Stimulated activated CD4-positive, alpha-beta T cell treated with anti-CD3 and anti-CD28 coated beads, Interleukin-4, amount 100 ng/mL, for 48 hours (primary cell): ENCODE measurements around the gene LRBA.
"Not testable (repeated sequence)": the region's sequence is repeated elsewhere in the genome, so short reads cannot be mapped to it uniquely, and the experiment has no call there.

Experiments used
- DNase-seq, 2 donors: peaks; one replicate each; pipeline ENCODE4 v3.0.0-alpha.2; 2020; ENCODE audit warnings: low read depth in 2 of 2

Gene LRBA

GRCh38 chr4:150421612-150422011 lies 593.5 kb downstream of the LRBA start:
- DNase-seq, result no peak

DNA sequence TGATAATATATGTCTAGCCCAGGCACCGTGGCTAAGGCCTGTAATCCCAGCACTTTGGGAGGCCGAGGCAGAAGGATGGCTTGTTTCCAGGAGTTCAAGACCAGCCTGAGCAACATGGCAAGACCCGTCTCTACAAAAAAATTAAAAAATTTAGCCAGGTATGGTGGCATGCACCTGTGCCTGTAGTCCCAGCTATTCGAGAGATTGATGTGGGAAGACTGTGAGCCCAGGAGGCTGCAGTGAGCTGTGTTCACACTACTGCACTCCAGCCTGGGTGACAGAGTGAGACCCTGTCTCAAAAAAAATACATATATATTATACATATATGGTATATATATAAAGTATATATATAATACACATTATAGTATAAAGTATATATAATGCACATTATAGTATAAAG lies 595.1 kb downstream of the LRBA start:
- no peak for DNase-seq

DNA sequence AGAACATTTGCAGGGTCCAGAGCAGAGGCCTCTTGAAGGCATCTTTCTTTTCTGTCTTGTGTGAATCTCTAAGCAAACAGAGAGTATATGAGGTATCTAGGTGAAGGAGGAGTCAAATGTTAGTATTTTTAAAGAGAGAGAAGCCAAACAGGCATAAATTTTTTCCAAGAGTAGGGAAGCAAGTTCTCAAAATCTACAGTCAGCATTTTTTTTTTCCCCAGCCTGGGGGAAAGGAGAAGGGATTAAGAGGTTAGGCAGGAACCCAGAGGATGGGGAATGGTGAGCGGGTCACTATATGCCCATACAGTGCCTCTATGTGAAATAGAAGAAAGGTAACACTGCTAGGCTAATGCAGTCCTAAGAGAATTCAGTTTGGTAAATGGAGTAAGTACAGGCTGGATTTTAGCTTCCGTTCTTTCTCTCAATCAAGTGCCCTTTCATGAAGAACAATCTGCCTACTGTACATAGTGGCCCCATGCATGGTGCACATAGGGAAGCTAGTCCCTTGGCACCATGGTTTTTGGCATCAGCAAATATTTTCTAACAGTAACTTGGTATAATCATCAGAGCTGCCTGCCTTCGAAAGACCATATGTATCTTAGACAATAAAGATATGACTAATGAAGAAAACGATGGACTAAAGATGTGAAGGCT lies 596.2 kb downstream of the LRBA start:
- no peak for DNase-seq

DNA sequence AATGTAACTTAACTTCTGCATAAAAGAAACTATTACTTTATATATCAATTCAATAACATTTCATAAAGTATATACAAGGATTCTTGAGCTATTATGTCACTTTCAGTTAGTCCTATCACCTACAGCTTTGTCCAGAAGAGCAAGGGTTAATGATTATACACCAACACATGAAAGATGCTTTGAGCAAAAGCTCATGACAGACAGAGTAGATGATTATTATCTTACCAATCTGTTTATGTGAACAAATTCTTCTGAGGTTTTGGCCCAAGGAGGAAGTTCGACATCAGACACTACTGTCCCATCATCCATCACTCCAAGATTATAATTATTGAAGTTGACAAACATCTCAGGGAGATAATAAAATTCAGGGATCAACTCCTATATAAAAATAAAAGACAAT lies 599.9 kb downstream of the LRBA start:
- DNase-seq, result no peak

DNA sequence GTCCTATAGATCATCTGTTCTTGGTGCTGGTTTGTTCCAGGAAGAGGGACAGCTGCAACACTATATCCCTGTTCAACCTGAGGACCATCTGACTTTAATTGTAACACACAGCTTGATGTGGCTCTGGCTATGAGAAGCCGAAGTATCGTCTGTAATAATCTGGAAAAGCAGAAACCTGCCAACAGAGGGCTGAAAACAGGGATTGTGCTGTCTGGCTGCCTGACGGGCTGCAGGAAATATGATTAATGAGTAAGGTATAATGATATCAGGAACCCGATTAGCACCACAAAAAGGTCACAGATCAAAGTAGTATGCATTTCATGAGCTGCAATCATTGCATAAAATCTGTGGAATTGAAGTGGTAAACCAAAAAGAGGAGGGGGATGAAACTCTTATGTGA lies 603.6 kb downstream of the LRBA start:
- DNase-seq, result no peak

GRCh38 chr4:150402871-150403272 lies 612.2 kb downstream of the LRBA start:
- DNase-seq, result peak in 1 of 2 donors; percentile 4

DNA sequence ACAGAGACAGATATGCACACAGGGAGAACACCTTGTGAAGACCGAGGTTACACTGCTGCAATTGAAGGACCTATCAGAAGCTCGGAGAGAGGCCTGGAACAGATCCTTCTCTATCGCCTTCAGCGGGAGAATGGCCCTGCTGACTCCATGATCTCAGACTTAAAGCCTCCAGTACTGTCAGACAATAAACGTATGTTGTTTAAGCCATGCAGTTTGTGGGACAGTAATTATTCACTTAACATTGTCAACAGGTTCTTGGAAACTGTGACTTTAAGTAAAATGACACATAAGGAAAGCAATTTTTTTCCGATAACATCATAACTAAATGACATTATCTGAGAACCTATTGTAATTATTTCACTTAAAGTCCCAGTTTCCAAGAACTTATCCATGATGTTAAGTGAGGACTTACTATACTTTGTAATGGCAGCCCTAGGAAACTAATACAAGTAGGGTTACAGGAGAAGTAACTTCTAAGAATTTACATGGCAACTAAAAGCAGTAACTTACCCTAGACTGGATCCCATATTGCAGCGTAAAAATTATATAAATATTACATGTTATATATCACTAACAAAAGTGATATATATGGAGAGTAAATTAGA lies 613.9 kb downstream of the LRBA start:
- no peak for DNase-seq

GRCh38 chr4:150395872-150396271 lies 619.2 kb downstream of the LRBA start:
- DNase-seq, result no peak

DNA sequence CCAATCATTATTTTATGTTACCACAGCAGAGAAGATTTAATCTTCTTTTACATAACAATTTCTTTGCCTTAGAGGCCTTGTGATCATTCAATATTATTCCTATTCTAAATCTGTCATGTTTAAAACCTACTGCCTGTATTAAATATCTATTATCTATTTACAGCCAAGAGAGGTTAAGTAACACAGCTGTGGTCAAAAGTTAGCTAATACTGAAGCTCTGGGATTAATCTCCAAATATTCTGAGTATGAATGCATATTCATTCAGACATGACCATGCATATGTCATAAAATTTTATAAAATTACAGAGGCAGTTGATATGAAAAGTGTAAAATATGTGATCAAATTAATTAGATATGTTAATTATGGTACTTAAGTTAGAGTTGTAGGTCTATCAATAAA lies 621.0 kb downstream of the LRBA start:
- DNase-seq, result no peak

DNA sequence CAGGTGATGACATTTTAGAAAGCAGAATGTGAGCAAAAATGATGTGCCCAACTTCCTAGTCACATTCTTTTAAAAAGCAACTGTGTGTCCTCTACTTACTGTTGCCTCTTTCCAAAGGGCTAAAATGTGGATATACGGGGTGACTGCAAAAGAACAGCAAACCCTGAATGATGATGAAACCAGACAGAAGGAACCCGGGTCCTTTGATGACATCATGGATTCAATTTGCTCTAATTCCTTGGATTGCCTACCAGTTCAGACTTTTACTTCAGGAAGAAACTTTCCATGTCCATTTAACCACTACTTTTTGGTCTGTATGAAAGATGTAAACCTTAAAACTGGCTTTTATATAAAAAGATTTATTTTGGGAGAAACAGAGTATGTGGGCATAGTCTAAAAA lies 624.0 kb downstream of the LRBA start:
- no peak for DNase-seq

- DNase-seq, result no peak
These were observed 624.6 kb downstream of the LRBA start for GRCh38 chr4:150390531-150390910.

- no peak for DNase-seq
These were observed 625.1 kb downstream of the LRBA start for GRCh38 chr4:150389896-150390530.

DNA sequence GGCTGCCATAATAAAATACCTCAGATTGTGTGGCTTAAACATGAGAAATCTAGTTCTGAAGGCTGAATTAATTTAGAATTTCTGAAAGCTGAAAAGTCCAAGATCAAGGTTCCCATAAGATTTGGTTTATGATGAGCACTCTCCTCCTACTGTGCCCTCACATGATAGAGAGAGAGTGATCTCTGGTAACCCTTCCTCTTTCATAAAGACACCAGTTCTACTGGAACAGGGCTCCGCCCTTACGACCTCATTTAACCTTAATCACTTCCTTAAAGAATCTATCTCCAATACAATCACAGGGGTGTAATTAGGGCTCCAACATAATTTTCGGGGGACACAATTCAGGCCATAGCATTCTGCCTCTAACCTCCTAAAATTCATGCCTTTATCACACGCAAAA lies 627.1 kb downstream of the LRBA start:
- no peak for DNase-seq

DNA sequence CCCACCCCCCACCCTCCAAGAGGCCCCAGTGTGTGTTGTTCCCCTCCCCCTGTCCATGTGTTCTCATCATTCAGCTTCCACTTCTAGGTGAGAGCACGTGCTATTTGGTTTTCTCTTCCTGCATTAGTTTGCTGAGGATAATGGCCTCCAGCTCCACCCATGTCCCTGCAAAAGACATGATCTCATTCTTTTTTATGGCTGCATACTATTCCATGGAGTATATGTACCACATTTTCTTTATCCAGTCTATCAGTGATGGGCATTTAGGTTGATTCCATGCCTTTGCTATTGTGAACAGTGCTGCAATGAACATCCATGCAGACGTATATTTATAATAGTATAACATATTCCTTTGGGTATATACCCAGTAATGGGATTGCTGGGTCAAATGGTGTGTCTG lies 628.7 kb downstream of the LRBA start:
- DNase-seq, result not testable (repeated sequence)

GRCh38 chr4:150385606-150386005 lies 629.5 kb downstream of the LRBA start:
- DNase-seq, result no peak

DNA sequence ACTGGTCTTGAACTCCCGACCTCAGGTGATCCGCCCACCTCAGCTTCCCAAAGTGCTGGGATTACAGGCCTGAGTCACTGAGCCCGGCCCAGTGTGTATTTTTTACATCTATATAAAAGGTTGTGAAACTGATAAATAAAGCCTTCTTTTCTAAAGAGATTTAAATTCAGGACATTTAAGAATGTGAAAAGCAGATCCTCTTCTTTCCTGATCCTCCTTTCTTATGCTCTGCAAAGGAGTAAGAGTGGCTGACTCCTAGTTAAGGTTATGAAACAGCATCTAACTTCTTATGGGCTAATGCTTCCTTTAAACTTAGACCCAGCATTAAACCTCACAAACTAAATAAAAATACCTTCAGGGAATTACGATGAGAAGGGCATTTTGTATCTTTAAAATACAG lies 630.8 kb downstream of the LRBA start:
- no peak for DNase-seq

DNA sequence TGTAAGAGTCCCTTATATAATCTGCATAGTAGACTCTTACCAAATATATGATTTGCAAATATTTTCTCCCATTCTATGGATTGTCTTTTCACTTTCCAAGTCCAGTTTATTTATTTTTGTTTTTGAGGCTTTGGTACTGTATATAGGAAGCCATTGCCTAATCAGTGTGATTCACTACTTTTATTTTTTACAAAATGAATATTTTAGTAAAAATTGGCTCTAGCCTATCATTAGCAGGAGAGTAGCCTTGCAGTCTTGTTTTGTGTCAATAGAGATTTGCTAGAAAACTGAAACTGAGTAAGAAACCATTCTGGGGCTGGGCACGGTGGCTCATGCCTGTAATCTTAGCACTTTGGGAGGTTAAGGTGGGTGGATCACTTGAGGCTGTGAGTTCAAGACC lies 633.1 kb downstream of the LRBA start:
- DNase-seq, result no peak

- no peak for DNase-seq
These were observed 633.5 kb downstream of the LRBA start for GRCh38 chr4:150381609-150382008.

- DNase-seq, result no peak
These were observed 634.0 kb downstream of the LRBA start for GRCh38 chr4:150381036-150381435.

- no peak for DNase-seq
These were observed 635.6 kb downstream of the LRBA start for GRCh38 chr4:150379454-150379853.

DNA sequence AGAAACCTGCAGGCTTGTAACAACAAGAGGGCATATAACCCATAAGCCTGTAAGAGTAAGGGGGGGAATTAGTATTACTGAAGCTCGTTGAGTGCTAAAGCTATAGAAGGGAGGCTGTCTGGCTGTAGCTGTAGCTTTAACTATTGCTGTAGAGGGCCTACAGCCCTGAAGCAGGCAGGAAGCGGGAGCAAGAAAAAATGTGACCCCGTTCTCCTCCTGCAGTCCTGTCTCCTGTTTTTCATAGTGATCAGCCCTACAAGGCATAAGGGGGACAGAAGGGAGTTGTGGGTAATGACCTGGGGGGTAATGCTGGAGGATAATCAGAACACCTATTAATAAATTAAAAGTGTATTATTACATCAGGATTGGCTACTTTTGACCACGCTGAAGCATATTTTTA lies 640.1 kb downstream of the LRBA start:
- no peak for DNase-seq

DNA sequence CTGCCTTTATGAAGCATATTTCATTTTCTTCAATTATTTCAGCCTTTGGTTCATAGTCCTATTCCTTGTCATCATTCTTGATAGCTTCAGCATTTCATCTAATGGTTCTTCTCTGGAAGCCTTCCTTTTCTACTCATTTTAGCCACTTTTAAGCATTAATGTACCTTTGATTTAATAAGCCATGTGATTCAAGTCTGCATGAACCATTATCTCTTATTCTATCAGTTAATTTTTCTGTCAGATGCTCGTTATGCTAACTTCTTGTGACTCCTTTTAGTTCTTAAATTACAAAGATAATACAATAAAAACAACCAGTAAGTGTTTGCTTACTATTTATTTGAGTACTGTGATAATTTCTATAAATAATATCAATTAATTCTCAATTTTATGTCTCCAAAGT lies 643.2 kb downstream of the LRBA start:
- DNase-seq, result no peak
